Left lung (tissue), 10 donors: Measurements from ENCODE around the gene ACTN4. TPM values are rescaled to one million over a fixed set of nuclear protein-coding genes. Genes with fewer than 3 reads are reported as not detected.

Experiments
- ATAC-seq: fragments of 200-7000 bp; cut with Tn5 transposase; one replicate; pipeline ENCODE4 v1.9.1; 2020; ENCODE audit warnings: moderate library complexity
- DNase-seq, 4 donors: peaks; one replicate each; pipeline ENCODE4 v3.0.0-alpha.2; 2013 to 2020
- H3K27ac ChIP-seq, 2 donors: fragments of 200-600 bp; sonication (generic) in 1 of 2; one replicate each; pipeline versions ENCODE4 v1.5.0 to v1.8.0; 2020 to 2021
- H3K27me3 ChIP-seq, 2 donors: fragments of 200-600 bp; sonication (generic) in 1 of 2; one replicate each; pipeline versions ENCODE4 v1.5.0 to v1.8.0; 2020 to 2021
- H3K36me3 ChIP-seq, 2 donors: fragments of 200-600 bp; sonication (generic) in 1 of 2; one replicate each; pipeline versions ENCODE4 v1.5.0 to v1.8.0; 2020 to 2021
- H3K4me1 ChIP-seq, 2 donors: fragments of 200-600 bp; one replicate each; pipeline ENCODE4 v1.8.0; 2021
- H3K4me3 ChIP-seq, 2 donors: fragments of 200-600 bp; sonication (generic) in 1 of 2; one replicate each; pipeline versions ENCODE4 v1.5.0 to v1.8.0; 2020 to 2021; ENCODE audit warnings: mild to moderate bottlenecking in 1 of 2
- H3K9me3 ChIP-seq, 2 donors: fragments of 200-600 bp; sonication (generic) in 1 of 2; one replicate each; pipeline versions ENCODE4 v1.5.0 to v1.8.0; 2020 to 2021
- CTCF ChIP-seq, 2 donors: fragments of 200-600 bp; sonication (generic) in 1 of 2; IDR thresholded peaks; one replicate each; pipeline versions ENCODE4 v1.5.0 to v1.8.0; 2021; ENCODE audit warnings: antibody characterized with exemption in 2 of 2
- intact Hi-C, 2 donors: fragments of 100-400 bp; cut with DNase I; formaldehyde crosslinking; loops; one replicate each; pipeline versions ENCODE4 v1.11.2 to v1.14.2; 2022
- polyA plus RNA-seq, 6 donors: library from polyadenylated mRNA; unstranded; fragments of 120-200 nt; gene quantifications; one replicate each; pipeline ENCODE4 v1.2.1, GENCODE V29; 2013; ENCODE audit not compliant: insufficient read length in 6 of 6
- total RNA-seq, 2 donors: library from RNA; stranded (reverse); fragmentation: NEBNext Ultra II Directional; extraction: Animal tissue kit (Norgen Biotek cat#: 25700); gene quantifications; one replicate each; pipeline ENCODE4 v1.2.1, GENCODE V29; 2021
- donor health status: DM: no; HTN: yes; CAD: no.
- donor health status: DM: no; HTN: no; CAD: no.

The ACTN4 gene
- total and polyA plus RNA-seq, 8 donors, result 373 to 647 (median 402) TPM

DNA sequence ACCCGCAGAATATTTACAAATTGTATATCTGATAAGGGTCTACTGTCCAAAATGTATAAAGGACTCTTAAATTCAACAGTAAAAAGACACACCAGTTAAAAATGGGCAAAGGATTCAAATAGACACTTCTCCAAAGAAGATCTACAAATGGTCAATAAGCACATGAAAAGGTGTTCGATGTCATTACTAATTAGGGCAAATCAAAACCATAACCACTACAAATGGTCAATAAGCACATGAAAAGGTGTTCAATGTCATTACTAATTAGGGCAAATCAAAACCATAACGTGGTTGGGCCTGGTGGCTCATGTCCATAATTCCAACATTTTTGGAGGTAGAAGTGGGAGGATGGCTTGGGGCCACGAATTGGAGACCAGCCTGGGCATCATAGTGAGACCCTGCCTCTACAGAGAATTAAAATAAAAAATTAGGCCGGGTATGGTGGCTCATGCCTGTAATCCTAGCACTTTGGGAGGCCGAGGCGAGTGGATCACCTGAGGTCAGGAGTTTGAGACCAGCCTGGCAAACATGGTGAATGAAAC, 40.5 kb downstream of the ACTN4 start:
- intact Hi-C loops, result no loop called here
- DNase-seq, result no peak
- no peak for TF ChIP-seq CTCF (IDR thresholded peaks at IDR 0.05)
- Histone ChIP-seq H3K4me1 (peaks cover 50 to 98% of the 10 kb centered on the region in 2 donors), H3K4me3 (no peak overlapping the region), H3K27ac (peak overlapping the region; percentile 19 to 86), H3K36me3 (peaks cover 0 to 10% of the 10 kb centered on the region in 2 donors), H3K27me3 (no peaks in the 10 kb centered on the region), H3K9me3 (no peaks in the 10 kb centered on the region)
- ATAC-seq, result no peak

DNA sequence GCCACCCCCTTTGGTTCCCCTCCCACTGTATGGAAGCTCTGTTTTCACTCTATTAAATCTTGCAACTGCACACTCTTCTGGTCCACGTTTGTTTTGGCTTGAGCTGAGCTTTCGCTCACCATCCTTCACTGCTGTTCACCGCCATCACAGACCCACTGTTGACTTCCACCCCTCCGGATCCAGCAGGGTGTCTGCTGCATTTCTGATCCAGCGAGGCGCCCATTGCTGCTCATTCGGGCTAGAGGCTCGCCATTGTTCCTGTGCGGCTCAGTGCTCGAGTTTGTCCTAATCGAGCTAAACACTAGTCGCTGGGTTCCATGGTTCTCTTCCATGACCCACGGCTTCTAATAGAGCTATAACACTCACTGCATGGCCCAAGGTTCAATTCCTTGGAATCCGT, 42.7 kb downstream of the ACTN4 start:
- Histone ChIP-seq H3K36me3 (peaks cover 0 to 11% of the 10 kb centered on the region in 2 donors), H3K4me1 (peaks cover 38 to 98% of the 10 kb centered on the region in 2 donors), H3K27me3 (no peaks in the 10 kb centered on the region), H3K9me3 (no peaks in the 10 kb centered on the region), H3K4me3 (no peak overlapping the region), H3K27ac (peak overlapping the region; percentile 39 to 86)
- ATAC-seq (no peak), DNase-seq (no peak)
- TF ChIP-seq CTCF (IDR thresholded peaks at IDR 0.05), result no peak
- intact Hi-C loops, result no loop called here

- H3K27ac ChIP-seq, result peak overlapping the region; percentile 39 to 86
- no peak overlapping the region for H3K4me3 ChIP-seq
- intact Hi-C loops, result no loop called here
- TF ChIP-seq CTCF (IDR thresholded peaks at IDR 0.05), result no peak
- H3K9me3 ChIP-seq, result no peaks in the 10 kb centered on the region
- DNase-seq, result no peak
- H3K36me3 ChIP-seq, result peaks cover 0 to 11% of the 10 kb centered on the region in 2 donors
- H3K4me1 ChIP-seq, result peaks cover 31 to 98% of the 10 kb centered on the region in 2 donors
- no peak for ATAC-seq
- no peaks in the 10 kb centered on the region for H3K27me3 ChIP-seq
Observed at GRCh38 chr19:38690832-38691231, 43.4 kb downstream of the ACTN4 start.

DNA sequence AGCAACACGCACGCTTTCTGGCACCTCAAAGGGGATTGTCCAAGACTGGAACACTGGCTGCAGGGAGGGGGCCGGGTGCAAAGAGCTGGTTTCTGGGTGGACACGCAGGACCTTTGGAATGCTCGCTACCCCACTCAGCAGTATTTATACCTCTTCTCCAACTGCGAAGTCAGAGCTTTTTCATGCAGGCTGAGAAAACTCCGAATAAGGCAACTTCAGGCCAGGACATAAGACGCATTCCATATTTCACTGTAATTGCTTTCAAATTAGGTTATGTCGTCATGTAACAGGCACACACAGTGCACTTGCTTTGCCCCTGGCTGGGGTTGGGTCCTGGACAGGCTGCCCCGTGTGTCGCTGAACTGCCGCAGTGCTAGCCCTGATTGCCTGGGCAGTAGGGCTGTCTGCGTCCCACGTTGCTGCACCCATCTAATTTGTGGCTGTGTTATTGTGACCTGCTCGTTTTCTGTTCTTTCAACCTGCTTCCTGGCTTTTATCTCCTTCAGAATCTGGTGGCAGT, 44.5 kb downstream of the ACTN4 start:
- intact Hi-C loops, result no loop called here
- Histone ChIP-seq H3K27ac (peak overlapping the region; percentile 86), H3K4me1 (peaks cover 25 to 98% of the 10 kb centered on the region in 2 donors), H3K9me3 (no peaks in the 10 kb centered on the region), H3K36me3 (peaks cover 0 to 18% of the 10 kb centered on the region in 2 donors), H3K4me3 (no peak overlapping the region), H3K27me3 (no peaks in the 10 kb centered on the region)
- TF ChIP-seq CTCF (IDR thresholded peaks at IDR 0.05), result no peak
- DNase-seq (peak in 1 of 4 donors; percentile 58), ATAC-seq (peak; percentile 75)

- Histone ChIP-seq H3K9me3 (no peaks in the 10 kb centered on the region), H3K27me3 (no peaks in the 10 kb centered on the region), H3K4me3 (no peak overlapping the region), H3K27ac (peak overlapping the region; percentile 86), H3K36me3 (peaks cover 0 to 25% of the 10 kb centered on the region in 2 donors), H3K4me1 (peaks cover 25 to 98% of the 10 kb centered on the region in 2 donors)
- intact Hi-C loops, result no loop called here
- no peak for ATAC-seq
- no peak for DNase-seq
- TF ChIP-seq CTCF (IDR thresholded peaks at IDR 0.05), result no peak
Observed at GRCh38 chr19:38692458-38693379, 45.3 kb downstream of the ACTN4 start.
